22Rv1 (cell line): ENCODE measurements around the gene DCT.

ENCODE experiments used
- ZFX ChIP-seq: fragments of 450-650 bp; IDR thresholded peaks from 2 replicates; pipeline ENCODE4 v1.6.1; 2017; ENCODE audit warnings: antibody characterized with exemption, borderline replicate concordance
- TF ChIP-seq, protein P1 (sequence below): fragments of 450-650 bp; IDR thresholded peaks from 2 replicates; pipeline ENCODE4 v1.5.1; 2017; ENCODE audit warnings: mild to moderate bottlenecking

DNA sequence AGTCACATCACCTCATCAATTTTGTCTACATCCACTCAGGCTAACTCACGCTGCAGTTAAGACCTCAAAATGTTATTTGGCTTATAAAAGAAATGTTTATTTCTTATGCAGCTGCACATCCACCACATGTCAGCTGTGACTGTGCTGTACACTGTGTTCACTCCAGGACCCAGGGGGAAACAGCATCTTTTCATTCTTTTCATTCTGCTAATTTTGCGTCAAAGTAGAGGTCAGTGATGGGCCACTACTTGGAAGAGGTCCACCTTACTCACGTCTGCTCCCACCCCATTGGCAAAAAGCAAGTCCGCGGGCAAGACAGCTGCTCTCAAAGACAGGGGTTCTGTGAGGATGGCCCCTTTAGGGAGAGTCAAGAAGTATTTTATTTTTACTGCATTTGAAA lies 4.5 kb upstream of the DCT start:
- TF ChIP-seq, protein P1, sequence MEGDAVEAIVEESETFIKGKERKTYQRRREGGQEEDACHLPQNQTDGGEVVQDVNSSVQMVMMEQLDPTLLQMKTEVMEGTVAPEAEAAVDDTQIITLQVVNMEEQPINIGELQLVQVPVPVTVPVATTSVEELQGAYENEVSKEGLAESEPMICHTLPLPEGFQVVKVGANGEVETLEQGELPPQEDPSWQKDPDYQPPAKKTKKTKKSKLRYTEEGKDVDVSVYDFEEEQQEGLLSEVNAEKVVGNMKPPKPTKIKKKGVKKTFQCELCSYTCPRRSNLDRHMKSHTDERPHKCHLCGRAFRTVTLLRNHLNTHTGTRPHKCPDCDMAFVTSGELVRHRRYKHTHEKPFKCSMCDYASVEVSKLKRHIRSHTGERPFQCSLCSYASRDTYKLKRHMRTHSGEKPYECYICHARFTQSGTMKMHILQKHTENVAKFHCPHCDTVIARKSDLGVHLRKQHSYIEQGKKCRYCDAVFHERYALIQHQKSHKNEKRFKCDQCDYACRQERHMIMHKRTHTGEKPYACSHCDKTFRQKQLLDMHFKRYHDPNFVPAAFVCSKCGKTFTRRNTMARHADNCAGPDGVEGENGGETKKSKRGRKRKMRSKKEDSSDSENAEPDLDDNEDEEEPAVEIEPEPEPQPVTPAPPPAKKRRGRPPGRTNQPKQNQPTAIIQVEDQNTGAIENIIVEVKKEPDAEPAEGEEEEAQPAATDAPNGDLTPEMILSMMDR = no peak
- TF ChIP-seq ZFX = no peak
